SK-N-SH (cell line): ENCODE results near the gene PCSK5. TPM values are rescaled to one million over a fixed set of nuclear protein-coding genes. Genes with fewer than 3 reads are reported as not detected.

Experiments used
- CTCF ChIA-PET: fragments of 300-600, 350-600 bp; formaldehyde crosslinking; extraction: SDS; loops from one replicate; lab custom pipeline; 2021; lab: Yijun Ruan, JAX
- POLR2A ChIA-PET: fragments of 350-600 bp; sonication (Branson Sonifier 250); formaldehyde crosslinking; extraction: SDS; loops from one replicate; lab custom pipeline; 2020; ENCODE audit warnings: antibody characterized with exemption, inconsistent platforms; lab: Yijun Ruan, JAX
- DNase-seq: peaks from one replicate; pipeline ENCODE4 v3.0.0; 2012
- H2AFZ ChIP-seq: fragments of 200-600 bp; sonication (generic); 2 replicates; pipeline ENCODE4 v1.8.1; 2016; ENCODE audit warnings: antibody characterized with exemption, mild to moderate bottlenecking, low read depth
- H3F3A ChIP-seq: fragments of 200-600 bp; sonication (generic); replicated peaks from 2 replicates; pipeline ENCODE3; 2016; ENCODE audit warnings: antibody characterized with exemption, mild to moderate bottlenecking; ENCODE audit not compliant: insufficient read depth
- H3K27ac ChIP-seq, 2 experiments: fragments of 200-500 bp in 1 of 2; fragments of 200-600 bp in 1 of 2; sonication (Bioruptor generic) in 1 of 2; sonication (generic), shearing (Covaris generic) in 1 of 2; 2 replicates each; pipeline versions ENCODE4 v1.5.1 to v1.6.1; 2014 to 2016; ENCODE audit warnings: low read depth in 2 of 2, inconsistent platforms in 1 of 2, low read length in 1 of 2, mild to moderate bottlenecking in 1 of 2, mixed read lengths in 1 of 2
- H3K27me3 ChIP-seq: fragments of 200-600 bp; sonication (generic), shearing (Covaris generic); 2 replicates; pipeline ENCODE4 v1.6.1; 2016; ENCODE audit warnings: mixed run types; ENCODE audit not compliant: insufficient read depth
- H3K36me3 ChIP-seq, 2 experiments: fragments of 200-500 bp in 1 of 2; fragments of 200-600 bp in 1 of 2; sonication (Bioruptor generic) in 1 of 2; sonication (generic) in 1 of 2; replicated peaks in 1 of 2; 2 replicates each; pipeline versions ENCODE3 to v1.5.1; 2014 to 2016; ENCODE audit warnings: low read length in 1 of 2, mild to moderate bottlenecking in 1 of 2; ENCODE audit not compliant: insufficient read depth in 2 of 2, control insufficient read depth in 1 of 2
- H3K4me1 ChIP-seq, 2 experiments: fragments of 200-500 bp in 1 of 2; fragments of 200-600 bp in 1 of 2; sonication (Bioruptor generic) in 1 of 2; sonication (generic), shearing (Covaris generic) in 1 of 2; 2 replicates each; pipeline versions ENCODE4 v1.5.1 to v1.6.1; 2014 to 2016; ENCODE audit warnings: low read depth in 1 of 2, low read length in 1 of 2, mixed run types in 1 of 2; ENCODE audit not compliant: insufficient read depth in 2 of 2, control insufficient read depth in 1 of 2
- H3K4me2 ChIP-seq: fragments of 200-600 bp; sonication (generic), shearing (Covaris generic); 2 replicates; pipeline ENCODE4 v1.6.1; 2017; ENCODE audit warnings: mixed run types
- H3K4me3 ChIP-seq, 2 experiments: fragments of 200-500 bp in 1 of 2; fragments of 200-600 bp in 1 of 2; sonication (Bioruptor generic) in 1 of 2; sonication (generic), shearing (Covaris generic) in 1 of 2; 2 replicates each; pipeline versions ENCODE4 v1.5.1 to v1.8.1; 2014 to 2016; ENCODE audit warnings: low read depth in 2 of 2, inconsistent platforms in 1 of 2, low read length in 1 of 2, mild to moderate bottlenecking in 1 of 2, mixed read lengths in 1 of 2, moderate library complexity in 1 of 2
- H3K79me2 ChIP-seq: fragments of 200-600 bp; sonication (generic); 2 replicates; pipeline ENCODE4 v1.8.1; 2017; ENCODE audit warnings: mild to moderate bottlenecking; ENCODE audit not compliant: insufficient read depth
- H3K9ac ChIP-seq: fragments of 200-600 bp; sonication (generic); 2 replicates; pipeline ENCODE4 v1.6.1; 2017; ENCODE audit warnings: mixed run types
- H3K9me2 ChIP-seq: fragments of 200-600 bp; sonication (generic); 2 replicates; pipeline ENCODE4 v1.6.1; 2017; ENCODE audit warnings: mixed run types
- H3K9me3 ChIP-seq: fragments of 200-600 bp; sonication (generic); 2 replicates; pipeline ENCODE4 v1.6.1; 2017; ENCODE audit warnings: mixed run types, mild to moderate bottlenecking, moderate library complexity
- H4K20me1 ChIP-seq: fragments of 200-600 bp; sonication (generic); 2 replicates; pipeline ENCODE4 v1.6.1; 2017; ENCODE audit warnings: mild to moderate bottlenecking, mixed run types; ENCODE audit not compliant: insufficient read depth
- CHD2 ChIP-seq: fragments of 150-350 bp; IDR thresholded peaks from 2 replicates; pipeline ENCODE4 v1.6.1; 2018; ENCODE audit warnings: low read length; ENCODE audit not compliant: partially characterized antibody
- ELF1 ChIP-seq: IDR thresholded peaks from 2 replicates; pipeline ENCODE4 v1.4.0; 2012
- EP300 ChIP-seq, 2 experiments: IDR thresholded peaks; 2 replicates each; pipeline versions ENCODE4 v1.4.0 to v1.6.1; 2012; ENCODE audit warnings: borderline replicate concordance in 1 of 2, low read depth in 1 of 2, low read length in 1 of 2
- FOSL2 ChIP-seq: IDR thresholded peaks from 2 replicates; pipeline ENCODE4 v1.4.0; 2012; ENCODE audit warnings: low read depth, mild to moderate bottlenecking, moderate library complexity, borderline replicate concordance
- FOXM1 ChIP-seq: IDR thresholded peaks from 2 replicates; pipeline ENCODE4 v1.4.0; 2012; ENCODE audit warnings: low read depth, mild to moderate bottlenecking
- GATA2 ChIP-seq: sonication (generic); formaldehyde crosslinking; IDR thresholded peaks from 2 replicates; pipeline ENCODE4 v1.5.0; 2020; ENCODE audit warnings: mild to moderate bottlenecking, missing genetic modification reagents
- JUND ChIP-seq: IDR thresholded peaks from 2 replicates; pipeline ENCODE4 v1.4.0; 2012
- POLR2AphosphoS5 ChIP-seq: IDR thresholded peaks from 2 replicates; pipeline ENCODE4 v1.6.1; 2012; ENCODE audit warnings: low read depth, low read length
- SIN3A ChIP-seq: IDR thresholded peaks from 2 replicates; pipeline ENCODE4 v1.6.1; 2012; ENCODE audit warnings: low read depth, mild to moderate bottlenecking, low read length, moderate library complexity, borderline replicate concordance
- SMC3 ChIP-seq: IDR thresholded peaks from 2 replicates; pipeline ENCODE4 v1.6.1; 2012; ENCODE audit warnings: low read depth, low read length, improper control_type of control experiment
- TAF1 ChIP-seq: IDR thresholded peaks from 2 replicates; pipeline ENCODE4 v1.6.1; 2012; ENCODE audit warnings: low read depth, mild to moderate bottlenecking, low read length, moderate library complexity, borderline replicate concordance
- TCF12 ChIP-seq: IDR thresholded peaks from 2 replicates; pipeline ENCODE4 v1.4.0; 2012
- TEAD4 ChIP-seq: IDR thresholded peaks from 2 replicates; pipeline ENCODE4 v1.4.0; 2012; ENCODE audit warnings: mild to moderate bottlenecking, borderline replicate concordance; ENCODE audit not compliant: insufficient read depth
- YY1 ChIP-seq: IDR thresholded peaks from 2 replicates; pipeline ENCODE4 v1.4.0; 2012; ENCODE audit warnings: low read depth, mild to moderate bottlenecking
- WGBS: methylation state at CpG from one replicate; pipeline ENCODE4 v1.1.6; 2017; ENCODE audit warnings: low lambda C conversion rate; 5-methylcytosine and 5-hydroxymethylcytosine counted together
- polyA plus RNA-seq, 3 experiments: library from polyadenylated mRNA; depleted of rRNA; stranded (reverse); fragments of >200 nt; gene quantifications; 2 replicates each; pipeline ENCODE4 v1.2.3, GENCODE V29; 2012
- TF ChIP-seq, protein P1 (sequence below): fragments of 150-350 bp; IDR thresholded peaks from 2 replicates; pipeline ENCODE4 v1.6.1; 2017; ENCODE audit warnings: antibody characterized with exemption, low read length, low read depth, borderline replicate concordance
- TF ChIP-seq, protein P2 (sequence below): IDR thresholded peaks from 2 replicates; pipeline ENCODE4 v1.6.1; 2012; ENCODE audit warnings: mild to moderate bottlenecking, low read depth, low read length, moderate library complexity
- TF ChIP-seq, protein P3 (sequence below): IDR thresholded peaks from 2 replicates; pipeline ENCODE4; 2012

Gene PCSK5
- polyA plus RNA-seq, 1 of the 3 experiments (the other 2 are of a cell fraction), result 0.08 TPM

DNA sequence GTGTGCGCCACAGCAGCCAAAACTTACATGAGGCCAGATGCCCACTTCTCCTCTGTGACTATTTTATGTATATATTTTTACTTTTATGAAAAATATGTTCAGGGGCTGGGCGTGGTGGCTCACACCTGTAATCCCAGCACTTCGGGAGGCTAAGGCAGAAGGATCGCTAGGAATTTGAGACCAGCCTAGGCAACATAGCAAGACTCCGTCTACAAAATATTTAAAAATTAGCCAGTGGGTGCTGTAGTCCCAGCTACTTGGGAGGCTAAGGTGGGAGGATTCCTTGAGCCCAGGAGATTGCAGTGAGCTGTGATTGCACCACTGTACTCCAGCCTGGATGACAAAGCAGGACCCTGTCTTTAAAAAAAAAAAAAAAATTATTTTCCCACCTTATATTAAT, 420.5 kb downstream of the PCSK5 start:
- no peaks in the 10 kb centered on the region for H3K9me2 ChIP-seq
- no peak overlapping the region for H3K4me3 ChIP-seq
- ChIA-PET POLR2A (no interaction called here), CTCF (no interaction called here)
- WGBS, result 36% methylated on average over 5 of the region's 5 CpGs
- no peak overlapping the region for H3K4me2 ChIP-seq
- TF ChIP-seq, protein P1, sequence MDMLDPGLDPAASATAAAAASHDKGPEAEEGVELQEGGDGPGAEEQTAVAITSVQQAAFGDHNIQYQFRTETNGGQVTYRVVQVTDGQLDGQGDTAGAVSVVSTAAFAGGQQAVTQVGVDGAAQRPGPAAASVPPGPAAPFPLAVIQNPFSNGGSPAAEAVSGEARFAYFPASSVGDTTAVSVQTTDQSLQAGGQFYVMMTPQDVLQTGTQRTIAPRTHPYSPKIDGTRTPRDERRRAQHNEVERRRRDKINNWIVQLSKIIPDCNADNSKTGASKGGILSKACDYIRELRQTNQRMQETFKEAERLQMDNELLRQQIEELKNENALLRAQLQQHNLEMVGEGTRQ, result no peak
- TF ChIP-seq SMC3 (no peak), TCF12 (no peak), YY1 (no peak), JUND (no peak), GATA2 (no peak), FOSL2 (no peak), CHD2 (no peak), FOXM1 (no peak), ELF1 (no peak), SIN3A (no peak), TEAD4 (no peak), POLR2AphosphoS5 (no peak), EP300 (IDR thresholded peaks at IDR 0.05; ENCODE audit: borderline replicate concordance in 1 of 2, low read depth in 1 of 2, low read length in 1 of 2) (no peak), TAF1 (no peak)
- TF ChIP-seq, protein P2, sequence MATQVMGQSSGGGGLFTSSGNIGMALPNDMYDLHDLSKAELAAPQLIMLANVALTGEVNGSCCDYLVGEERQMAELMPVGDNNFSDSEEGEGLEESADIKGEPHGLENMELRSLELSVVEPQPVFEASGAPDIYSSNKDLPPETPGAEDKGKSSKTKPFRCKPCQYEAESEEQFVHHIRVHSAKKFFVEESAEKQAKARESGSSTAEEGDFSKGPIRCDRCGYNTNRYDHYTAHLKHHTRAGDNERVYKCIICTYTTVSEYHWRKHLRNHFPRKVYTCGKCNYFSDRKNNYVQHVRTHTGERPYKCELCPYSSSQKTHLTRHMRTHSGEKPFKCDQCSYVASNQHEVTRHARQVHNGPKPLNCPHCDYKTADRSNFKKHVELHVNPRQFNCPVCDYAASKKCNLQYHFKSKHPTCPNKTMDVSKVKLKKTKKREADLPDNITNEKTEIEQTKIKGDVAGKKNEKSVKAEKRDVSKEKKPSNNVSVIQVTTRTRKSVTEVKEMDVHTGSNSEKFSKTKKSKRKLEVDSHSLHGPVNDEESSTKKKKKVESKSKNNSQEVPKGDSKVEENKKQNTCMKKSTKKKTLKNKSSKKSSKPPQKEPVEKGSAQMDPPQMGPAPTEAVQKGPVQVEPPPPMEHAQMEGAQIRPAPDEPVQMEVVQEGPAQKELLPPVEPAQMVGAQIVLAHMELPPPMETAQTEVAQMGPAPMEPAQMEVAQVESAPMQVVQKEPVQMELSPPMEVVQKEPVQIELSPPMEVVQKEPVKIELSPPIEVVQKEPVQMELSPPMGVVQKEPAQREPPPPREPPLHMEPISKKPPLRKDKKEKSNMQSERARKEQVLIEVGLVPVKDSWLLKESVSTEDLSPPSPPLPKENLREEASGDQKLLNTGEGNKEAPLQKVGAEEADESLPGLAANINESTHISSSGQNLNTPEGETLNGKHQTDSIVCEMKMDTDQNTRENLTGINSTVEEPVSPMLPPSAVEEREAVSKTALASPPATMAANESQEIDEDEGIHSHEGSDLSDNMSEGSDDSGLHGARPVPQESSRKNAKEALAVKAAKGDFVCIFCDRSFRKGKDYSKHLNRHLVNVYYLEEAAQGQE, result no peak
- TF ChIP-seq, protein P3, sequence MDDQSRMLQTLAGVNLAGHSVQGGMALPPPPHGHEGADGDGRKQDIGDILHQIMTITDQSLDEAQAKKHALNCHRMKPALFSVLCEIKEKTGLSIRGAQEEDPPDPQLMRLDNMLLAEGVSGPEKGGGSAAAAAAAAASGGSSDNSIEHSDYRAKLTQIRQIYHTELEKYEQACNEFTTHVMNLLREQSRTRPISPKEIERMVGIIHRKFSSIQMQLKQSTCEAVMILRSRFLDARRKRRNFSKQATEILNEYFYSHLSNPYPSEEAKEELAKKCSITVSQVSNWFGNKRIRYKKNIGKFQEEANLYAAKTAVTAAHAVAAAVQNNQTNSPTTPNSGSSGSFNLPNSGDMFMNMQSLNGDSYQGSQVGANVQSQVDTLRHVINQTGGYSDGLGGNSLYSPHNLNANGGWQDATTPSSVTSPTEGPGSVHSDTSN, result no peak
- H3F3A ChIP-seq, result no peaks in the 10 kb centered on the region
- H3K4me1 ChIP-seq, result no peaks in the 10 kb centered on the region
- no peaks in the 10 kb centered on the region for H3K79me2 ChIP-seq
- H3K27ac ChIP-seq, result no peak overlapping the region
- H3K9me3 ChIP-seq, result no peaks in the 10 kb centered on the region
- no peak overlapping the region for H2AFZ ChIP-seq
- H4K20me1 ChIP-seq, result no peaks in the 10 kb centered on the region
- H3K36me3 ChIP-seq, result no peaks in the 10 kb centered on the region
- H3K9ac ChIP-seq, result no peak overlapping the region
- no peak for DNase-seq
- H3K27me3 ChIP-seq, result peaks cover 29% of the 10 kb centered on the region; the same call in 1 of the 2 replicates
